ENCODE results near the gene CD24.
"Not testable (repeated sequence)": the region's sequence is repeated elsewhere in the genome, so short reads cannot be mapped to it uniquely, and the experiment has no call there.

Gene CD24

GRCh38 chr6:106972500-106972899, 2.0 kb downstream of the CD24 start:
- no peak for DNase-seq (ENCODE audit: low spot score)
- TF ChIP-seq, protein P1, sequence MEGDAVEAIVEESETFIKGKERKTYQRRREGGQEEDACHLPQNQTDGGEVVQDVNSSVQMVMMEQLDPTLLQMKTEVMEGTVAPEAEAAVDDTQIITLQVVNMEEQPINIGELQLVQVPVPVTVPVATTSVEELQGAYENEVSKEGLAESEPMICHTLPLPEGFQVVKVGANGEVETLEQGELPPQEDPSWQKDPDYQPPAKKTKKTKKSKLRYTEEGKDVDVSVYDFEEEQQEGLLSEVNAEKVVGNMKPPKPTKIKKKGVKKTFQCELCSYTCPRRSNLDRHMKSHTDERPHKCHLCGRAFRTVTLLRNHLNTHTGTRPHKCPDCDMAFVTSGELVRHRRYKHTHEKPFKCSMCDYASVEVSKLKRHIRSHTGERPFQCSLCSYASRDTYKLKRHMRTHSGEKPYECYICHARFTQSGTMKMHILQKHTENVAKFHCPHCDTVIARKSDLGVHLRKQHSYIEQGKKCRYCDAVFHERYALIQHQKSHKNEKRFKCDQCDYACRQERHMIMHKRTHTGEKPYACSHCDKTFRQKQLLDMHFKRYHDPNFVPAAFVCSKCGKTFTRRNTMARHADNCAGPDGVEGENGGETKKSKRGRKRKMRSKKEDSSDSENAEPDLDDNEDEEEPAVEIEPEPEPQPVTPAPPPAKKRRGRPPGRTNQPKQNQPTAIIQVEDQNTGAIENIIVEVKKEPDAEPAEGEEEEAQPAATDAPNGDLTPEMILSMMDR (IDR thresholded peaks at IDR 0.05; ENCODE audit: borderline replicate concordance, control extremely low read depth, extremely low read depth, insufficient read depth, missing control alignments), result no peak
- in situ Hi-C loops (cut with MboI; ENCODE audit: low sequenced_read_pairs, unreplicated experiment), result no loop called here

GRCh38 chr6:106970769-106971168, 3.8 kb downstream of the CD24 start:
- DNase-seq (ENCODE audit: low spot score); in situ Hi-C loops (cut with MboI; ENCODE audit: low sequenced_read_pairs, unreplicated experiment): not testable (repeated sequence)

- no peak for DNase-seq (ENCODE audit: low spot score)
- in situ Hi-C loops (cut with MboI; ENCODE audit: low sequenced_read_pairs, unreplicated experiment), result no loop called here
- TF ChIP-seq, protein P1 (IDR thresholded peaks at IDR 0.05; ENCODE audit: borderline replicate concordance, control extremely low read depth, extremely low read depth, insufficient read depth, missing control alignments), result no peak
These were observed 6.5 kb downstream of the CD24 start for GRCh38 chr6:106967936-106968555.

DNA sequence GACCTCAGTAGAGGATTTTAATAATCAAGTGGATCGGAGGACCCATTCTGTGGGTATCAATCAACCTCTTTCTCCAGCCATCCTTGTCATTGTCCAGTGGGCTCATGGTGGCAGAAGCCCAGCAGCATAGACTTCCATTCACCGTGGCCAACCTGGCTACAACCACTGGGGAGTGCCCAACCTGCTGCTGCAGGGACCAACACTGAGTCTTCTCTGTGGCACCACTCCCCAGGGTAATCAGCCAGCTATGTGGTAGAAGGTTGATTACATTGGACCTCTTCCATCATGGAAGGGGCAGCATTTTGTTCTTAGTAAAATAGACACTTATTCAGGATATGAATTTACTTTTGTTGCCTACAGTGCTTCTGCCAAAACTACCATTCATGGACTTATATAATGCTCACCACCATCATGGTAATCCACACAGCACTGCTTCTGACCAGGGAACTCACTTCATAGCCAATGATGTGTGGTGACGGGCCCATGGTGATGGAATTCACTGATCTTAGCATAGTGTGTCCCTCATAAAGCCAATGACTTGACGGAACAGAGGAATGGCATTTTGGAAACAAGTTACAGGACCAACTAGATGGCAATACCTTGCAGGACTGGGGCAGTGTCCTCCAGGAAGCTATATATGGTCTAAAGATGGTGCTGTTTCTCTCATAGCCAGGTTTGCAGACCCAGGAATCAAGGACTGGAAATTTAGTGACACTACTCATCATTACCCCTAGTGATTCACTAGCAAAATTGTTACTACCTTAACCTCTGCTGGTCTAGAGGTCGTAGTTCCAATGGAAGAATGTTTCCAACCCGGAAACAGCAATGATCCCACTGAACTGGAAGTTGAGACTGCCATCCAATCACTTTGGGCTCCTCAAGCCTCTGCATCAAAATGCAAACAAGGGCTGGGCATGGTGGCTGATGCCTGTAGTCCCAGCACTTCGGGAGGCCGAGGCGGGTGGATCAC, 7.6 kb downstream of the CD24 start:
- TF ChIP-seq, protein P1 (IDR thresholded peaks at IDR 0.05; ENCODE audit: borderline replicate concordance, control extremely low read depth, extremely low read depth, insufficient read depth, missing control alignments), result no peak
- no peak for DNase-seq (ENCODE audit: low spot score)
- in situ Hi-C loops (cut with MboI; ENCODE audit: low sequenced_read_pairs, unreplicated experiment), result no loop called here

DNA sequence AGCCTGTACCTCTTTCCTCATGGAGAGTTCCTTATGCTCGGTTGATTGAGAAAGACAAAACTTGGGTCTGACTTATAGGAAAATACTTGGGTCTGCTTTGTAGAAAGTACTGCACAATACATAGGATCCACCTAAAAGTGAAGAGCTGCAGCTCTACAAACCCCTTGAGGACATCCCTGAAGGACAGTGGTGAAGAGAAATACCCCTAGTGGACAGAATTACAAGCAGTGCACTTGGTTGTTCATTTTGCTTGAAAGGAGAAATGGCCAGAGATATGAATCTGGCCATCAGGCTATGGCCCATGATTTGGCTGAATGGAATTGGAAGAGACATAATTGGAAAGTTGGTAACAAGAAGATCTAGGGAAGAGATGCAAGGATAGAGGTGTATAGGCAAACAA, 8.3 kb downstream of the CD24 start:
- in situ Hi-C loops (cut with MboI; ENCODE audit: low sequenced_read_pairs, unreplicated experiment), result no loop called here
- TF ChIP-seq, protein P1 (IDR thresholded peaks at IDR 0.05; ENCODE audit: borderline replicate concordance, control extremely low read depth, extremely low read depth, insufficient read depth, missing control alignments), result no peak
- DNase-seq (ENCODE audit: low spot score), result no peak

- in situ Hi-C loops (cut with MboI; ENCODE audit: low sequenced_read_pairs, unreplicated experiment), result no loop called here
- TF ChIP-seq, protein P1 (IDR thresholded peaks at IDR 0.05; ENCODE audit: borderline replicate concordance, control extremely low read depth, extremely low read depth, insufficient read depth, missing control alignments), result no peak
These were observed 9.6 kb downstream of the CD24 start for GRCh38 chr6:106964954-106965353.

GRCh38 chr6:106964099-106964498, 10.4 kb downstream of the CD24 start:
- in situ Hi-C loops (cut with MboI; ENCODE audit: low sequenced_read_pairs, unreplicated experiment), result no loop called here
- no peak for DNase-seq (ENCODE audit: low spot score)
- TF ChIP-seq, protein P1 (IDR thresholded peaks at IDR 0.05; ENCODE audit: borderline replicate concordance, control extremely low read depth, extremely low read depth, insufficient read depth, missing control alignments), result no peak

More at GRCh38 chr6:106964954-106965353, 9.6 kb downstream of the CD24 start:
- no peak for DNase-seq (ENCODE audit: low spot score)

All from GM13976 (cell line).